Bronchial epithelial cell (primary cell): ENCODE results near the gene TOB2. TPM values are rescaled to one million over a fixed set of nuclear protein-coding genes. Genes with fewer than 3 reads are reported as not detected.

ENCODE experiments used
- DNase-seq: peaks from one replicate; pipeline ENCODE4 v3.0.0-alpha.2; 2010; ENCODE audit warnings: low read depth
- FAIRE-seq: peaks from 2 replicates; lab custom pipeline; 2011; peaks lifted over from hg19 to GRCh38; lab: Jason Lieb, UNC
- H3K27me3 ChIP-seq: 2 replicates; pipeline ENCODE4 v1.5.1; 2011; ENCODE audit warnings: low read length; ENCODE audit not compliant: control insufficient read depth, insufficient read depth
- H3K36me3 ChIP-seq: 2 replicates; pipeline ENCODE4 v1.5.1; 2011; ENCODE audit warnings: low read length; ENCODE audit not compliant: control insufficient read depth, insufficient read depth
- H3K4me3 ChIP-seq: 2 replicates; pipeline ENCODE4 v1.5.1; 2011; ENCODE audit warnings: mild to moderate bottlenecking, low read depth, low read length, control low read depth
- CTCF ChIP-seq: IDR thresholded peaks from 2 replicates; pipeline ENCODE4 v1.5.1; 2011; ENCODE audit warnings: mild to moderate bottlenecking, moderate library complexity, low read length, control low read depth, inconsistent platforms; ENCODE audit not compliant: insufficient read depth, severe bottlenecking
- total RNA-seq: library from RNA; depleted of rRNA; stranded (reverse); fragments of >200 nt; gene quantifications from 2 replicates; pipeline ENCODE4 v1.2.1, GENCODE V29; 2014

Gene TOB2
- total RNA-seq, 1 donor from 2014 or later, result 6.3 TPM

GRCh38 chr22:41384128-41384527 is 62.5 kb downstream of the TOB2 start:
- Histone ChIP-seq H3K27me3 (no peaks in the 10 kb centered on the region), H3K36me3 (peaks cover 3% of the 10 kb centered on the region), H3K4me3 (no peak overlapping the region)
- no peak for TF ChIP-seq CTCF
- FAIRE-seq, result no peak
- no peak for DNase-seq

Other genes starting within 250 kb of the TOB2 start
- gene L3MBTL2, start 241.5 kb downstream of the TOB2 start, total RNA-seq, result 8.2 and 10.8 TPM in 2 replicates
- 1.6 and 2.4 TPM in 2 replicates for gene CHADL, start 205.9 kb downstream of the TOB2 start, total RNA-seq
- gene RANGAP1, start 160.6 kb downstream of the TOB2 start, total RNA-seq, result 63.2 and 65.0 TPM in 2 replicates
- 14.5 and 21.9 TPM in 2 replicates for gene ZC3H7B, start 145.3 kb downstream of the TOB2 start, total RNA-seq
- gene TEF, start 64.9 kb downstream of the TOB2 start, total RNA-seq, result 7.6 and 13.2 TPM in 2 replicates
- gene PHF5A, start 21.9 kb upstream of the TOB2 start, total RNA-seq, result 106 and 111 TPM in 2 replicates
- 59.8 and 77.6 TPM in 2 replicates for gene ACO2, start 22.3 kb upstream of the TOB2 start, total RNA-seq
- 14.3 and 28.2 TPM in 2 replicates for gene POLR3H, start 97.7 kb upstream of the TOB2 start, total RNA-seq
- gene CSDC2, start 114.2 kb upstream of the TOB2 start, total RNA-seq, result under 0.01 TPM in 1 of 2 replicates, not detected in the other
- 17.4 and 23.6 TPM in 2 replicates for gene PMM1, start 143.0 kb upstream of the TOB2 start, total RNA-seq
- 10.8 and 17.5 TPM in 2 replicates for gene DESI1, start 174.2 kb upstream of the TOB2 start, total RNA-seq
- 229 and 266 TPM in 2 replicates for gene XRCC6, start 174.5 kb upstream of the TOB2 start, total RNA-seq
- 81.5 and 95.6 TPM in 2 replicates for gene SNU13, start 242.1 kb upstream of the TOB2 start, total RNA-seq